C4-2B (cell line): ENCODE data around the gene TIMM29.
A peak's percentile ranks its signal among the peaks of the same experiment; 100 is the strongest.

Experiments used
- CTCF ChIP-seq: fragments of 450-650 bp; conservative IDR thresholded peaks from 2 replicates; pipeline ENCODE4 v1.5.1; 2017; ENCODE audit warnings: mild to moderate bottlenecking
- ZFX ChIP-seq: fragments of 450-650 bp; IDR thresholded peaks from 2 replicates; pipeline ENCODE4 v1.6.1; 2017

GRCh38 chr19:10936661-10937084 is 8.1 kb downstream of the TIMM29 start:
- TF ChIP-seq CTCF = peak; percentile 85
- TF ChIP-seq ZFX = no peak
